B cell (primary cell): ENCODE results near the gene GRB10. TPM values are rescaled to one million over a fixed set of nuclear protein-coding genes. Genes with fewer than 3 reads are reported as not detected.

Experiments used
- ATAC-seq: fragments of 200-7000 bp; cut with Tn5 transposase; one replicate; pipeline ENCODE4 v1.10.0; 2021; ENCODE audit warnings: low read depth, mild to moderate bottlenecking, moderate number of reproducible peaks, moderate library complexity
- CTCF ChIA-PET: fragments of 350-600 bp; sonication (Branson Sonifier 250); formaldehyde crosslinking; loops from one replicate; lab custom pipeline; 2021; ENCODE audit warnings: antibody characterized with exemption, inconsistent platforms; lab: Charles Lee
- POLR2A ChIA-PET: fragments of 350-600 bp; sonication (Branson Sonifier 250); formaldehyde crosslinking; loops from one replicate; lab custom pipeline; 2021; ENCODE audit warnings: antibody characterized with exemption; lab: Charles Lee
- DNase-seq: peaks from one replicate; pipeline ENCODE4 v3.0.0; 2013
- H2AFZ ChIP-seq: 2 replicates; pipeline ENCODE4 v1.6.1; 2012; ENCODE audit warnings: mild to moderate bottlenecking, low read depth, low read length; ENCODE audit not compliant: insufficient read depth, poor library complexity, severe bottlenecking
- H3K27ac ChIP-seq, 2 donors: 1 replicate in 1 of 2; 2 replicates in 1 of 2; pipeline ENCODE4 v1.5.1; 2012 to 2013; ENCODE audit warnings: low read length in 2 of 2, mild to moderate bottlenecking in 2 of 2, moderate library complexity in 1 of 2
- H3K27me3 ChIP-seq, 4 experiments: fragments of 200-600 bp in 1 of 4; sonication (generic) in 1 of 4; replicated peaks in 1 of 4; 1 replicate in 2 of 4; 2 replicates in 2 of 4; pipeline versions ENCODE4 v1.6.1 to v1.7.0; 2013 to 2016; ENCODE audit warnings: low read length in 3 of 4, mild to moderate bottlenecking in 2 of 4, mixed read lengths in 1 of 4, moderate library complexity in 1 of 4; ENCODE audit not compliant: insufficient read depth in 4 of 4, control insufficient read depth in 3 of 4; ENCODE audit errors: control extremely low read depth in 1 of 4
- H3K36me3 ChIP-seq, 2 experiments: replicated peaks in 1 of 2; 1 replicate in 1 of 2; 2 replicates in 1 of 2; pipeline versions ENCODE4 v1.6.1 to v1.7.1; 2013; ENCODE audit warnings: low read length in 1 of 2; ENCODE audit not compliant: insufficient read depth in 2 of 2, control insufficient read depth in 1 of 2; ENCODE audit errors: control extremely low read depth in 1 of 2, extremely low read depth in 1 of 2
- H3K4me1 ChIP-seq, 2 donors: fragments of 200-600 bp in 1 of 2; sonication (generic) in 1 of 2; 1 replicate in 1 of 2; 2 replicates in 1 of 2; pipeline versions ENCODE4 v1.5.1 to v1.6.1; 2013 to 2017; ENCODE audit warnings: low read length in 2 of 2; ENCODE audit not compliant: control insufficient read depth in 2 of 2, insufficient read depth in 2 of 2
- H3K4me2 ChIP-seq: replicated peaks from 2 replicates; pipeline ENCODE3; 2012; ENCODE audit warnings: mild to moderate bottlenecking, low read depth, low read length; ENCODE audit not compliant: poor library complexity, severe bottlenecking
- H3K4me3 ChIP-seq, 5 experiments: fragments of 200-600 bp in 1 of 5; sonication (generic) in 1 of 5; 1 replicate in 3 of 5; 2 replicates in 2 of 5; pipeline versions ENCODE4 v1.5.1 to v1.7.0; 2011 to 2016; ENCODE audit warnings: low read length in 4 of 5, mild to moderate bottlenecking in 4 of 5, low read depth in 2 of 5, control low read depth in 1 of 5, moderate library complexity in 1 of 5; ENCODE audit not compliant: insufficient read depth in 1 of 5; ENCODE audit errors: control extremely low read depth in 1 of 5, extremely low read depth in 1 of 5
- H3K79me2 ChIP-seq: fragments of 200-600 bp; sonication (generic); one replicate; pipeline ENCODE4 v1.6.0; 2016; ENCODE audit warnings: low read length; ENCODE audit not compliant: control insufficient read depth, insufficient read depth
- H3K9ac ChIP-seq: fragments of 200-600 bp; sonication (generic); 2 replicates; pipeline ENCODE4 v1.6.1; 2017; ENCODE audit warnings: mild to moderate bottlenecking, low read length, moderate library complexity
- H3K9me3 ChIP-seq, 3 donors: one replicate each; pipeline versions ENCODE4 v1.6.1 to v1.7.1; 2013; ENCODE audit warnings: low read length in 2 of 3; ENCODE audit not compliant: control insufficient read depth in 2 of 3, insufficient read depth in 1 of 3; ENCODE audit errors: control extremely low read depth in 1 of 3
- H4K20me1 ChIP-seq: 2 replicates; pipeline ENCODE4 v1.6.0; 2012; ENCODE audit warnings: mild to moderate bottlenecking, low read length; ENCODE audit not compliant: insufficient read depth, control insufficient read depth, poor library complexity, severe bottlenecking
- H3K27ac Mint-ChIP-seq: one replicate; pipeline ENCODE4 v1.8.0; 2021; ENCODE audit warnings: mixed read lengths
- H3K27me3 Mint-ChIP-seq: one replicate; pipeline ENCODE4 v1.8.0; 2021; ENCODE audit warnings: mixed read lengths
- H3K4me1 Mint-ChIP-seq: one replicate; pipeline ENCODE4 v1.8.0; 2021; ENCODE audit warnings: mixed read lengths
- H3K4me3 Mint-ChIP-seq: one replicate; pipeline ENCODE4 v1.8.0; 2021; ENCODE audit warnings: mixed read lengths
- H3K9me3 Mint-ChIP-seq: one replicate; pipeline ENCODE4 v1.8.0; 2022; ENCODE audit warnings: mixed read lengths; ENCODE audit not compliant: insufficient read depth
- CTCF ChIP-seq: fragments of 200-600 bp; IDR thresholded peaks from one replicate; pipeline ENCODE4 v1.8.0; 2022; ENCODE audit warnings: antibody characterized with exemption, mild to moderate bottlenecking
- EZH2 ChIP-seq: IDR thresholded peaks from 2 replicates; pipeline ENCODE4 v1.6.1; 2012; ENCODE audit warnings: borderline replicate concordance, low read depth, mild to moderate bottlenecking, moderate library complexity, low read length; ENCODE audit not compliant: insufficient read depth, poor library complexity, severe bottlenecking
- WGBS: methylation state at CpG from one replicate; pipeline ENCODE4 v1.1.5; 2013; ENCODE audit warnings: missing lambda C conversion rate; ENCODE audit not compliant: insufficient coverage; 5-methylcytosine and 5-hydroxymethylcytosine counted together
- intact Hi-C: fragments of 100-400 bp; cut with micrococcal nuclease; formaldehyde crosslinking; loops from one replicate; pipeline ENCODE4 v1.10.0; 2022
- polyA plus RNA-seq: library from polyadenylated mRNA; depleted of rRNA; stranded (reverse); fragments of >200 nt; gene quantifications from 2 replicates; pipeline ENCODE4 v1.2.3, GENCODE V29; 2012
- total RNA-seq, 2 donors: library from RNA; stranded (reverse); fragments of 120-200 nt in 1 of 2; gene quantifications; 1 replicate in 1 of 2; 2 replicates in 1 of 2; pipeline versions ENCODE4 v1.2.3 to v1.2.4, GENCODE V29; 2013 to 2022

GRB10 gene
- total and polyA plus RNA-seq, 2 donors (not counting 1 experiment from before 2014, with no cell fraction given), result 0.04 TPM; not detected in 1

GRCh38 chr7:50792342-50793119 is 9.8 kb upstream of the GRB10 start:
- peaks cover 3% of the 10 kb centered on the region for H3K9me3 Mint-ChIP-seq
- no peak for DNase-seq
- peaks cover 5 to 7% of the 10 kb centered on the region in 2 donors for H3K4me1 ChIP-seq
- no peak overlapping the region for H3K27ac ChIP-seq
- peaks cover 0 to 20% (median 6%) of the 10 kb centered on the region in 3 donors for H3K9me3 ChIP-seq
- peaks cover 59% of the 10 kb centered on the region for H3K27me3 Mint-ChIP-seq
- peak overlapping the region in 1 of 5 experiments; percentile 44 for H3K4me3 ChIP-seq
- intact Hi-C loops, result no loop called here
- peaks cover 0 to 38% (median 21%) of the 10 kb centered on the region in 4 experiments for H3K27me3 ChIP-seq
- no peaks in the 10 kb centered on the region for H3K79me2 ChIP-seq
- ChIA-PET CTCF (no interaction called here), POLR2A (no interaction called here)
- peak overlapping the region; percentile 42 for H3K4me2 ChIP-seq
- no peak overlapping the region for H3K9ac ChIP-seq
- 4% methylated on average over 89 of the region's 91 CpGs for WGBS
- H3K4me1 Mint-ChIP-seq, result peaks cover 13% of the 10 kb centered on the region
- H3K4me3 Mint-ChIP-seq, result peak overlapping the region; percentile 77
- no peak for ATAC-seq
- no peak overlapping the region for H2AFZ ChIP-seq
- TF ChIP-seq CTCF (no peak), EZH2 (no peak)
- H4K20me1 ChIP-seq, result no peaks in the 10 kb centered on the region
- H3K27ac Mint-ChIP-seq, result no peak overlapping the region
- H3K36me3 ChIP-seq, result no peaks in the 10 kb centered on the region

- no peak for TF ChIP-seq CTCF
- TF ChIP-seq EZH2, result no peak
- Mint-ChIP-seq H3K4me3 (peak overlapping the region; percentile 77), H3K9me3 (peaks cover 3% of the 10 kb centered on the region), H3K4me1 (peaks cover 13% of the 10 kb centered on the region), H3K27ac (no peak overlapping the region), H3K27me3 (peaks cover 58% of the 10 kb centered on the region)
- Histone ChIP-seq H3K9me3 (peaks cover 0 to 24% (median 6%) of the 10 kb centered on the region in 3 donors), H3K79me2 (no peaks in the 10 kb centered on the region), H3K4me2 (peak overlapping the region; percentile 42), H3K27ac (no peak overlapping the region), H3K4me1 (peaks cover 5 to 7% of the 10 kb centered on the region in 2 donors), H3K36me3 (no peaks in the 10 kb centered on the region), H3K4me3 (peak overlapping the region in 1 of 5 experiments; percentile 44), H2AFZ (no peak overlapping the region), H3K9ac (no peak overlapping the region), H4K20me1 (no peaks in the 10 kb centered on the region), H3K27me3 (peaks cover 0 to 38% (median 21%) of the 10 kb centered on the region in 4 experiments)
- 12% methylated on average over 9 of the region's 10 CpGs for whole genome bisulfite sequencing
- POLR2A ChIA-PET, result no interaction called here
- DNase-seq (no peak), ATAC-seq (no peak)
- intact Hi-C loops, result no loop called here
- CTCF ChIA-PET, result no interaction called here
Observed at GRCh38 chr7:50791938-50792341, 9.2 kb upstream of the GRB10 start.
